Duodenal mucosa (tissue), 2 donors: ENCODE results near the gene PLBD2.

Experiments used
- H3K27ac ChIP-seq: one replicate; pipeline ENCODE4 v1.7.0; 2013; ENCODE audit warnings: low read depth, low read length
- H3K27me3 ChIP-seq, 2 donors: one replicate each; pipeline ENCODE4 v1.7.0; 2013; ENCODE audit warnings: low read length in 2 of 2, control low read depth in 1 of 2; ENCODE audit not compliant: insufficient read depth in 2 of 2, control insufficient read depth in 1 of 2
- H3K36me3 ChIP-seq, 2 donors: one replicate each; pipeline ENCODE4 v1.7.0; 2013; ENCODE audit warnings: low read length in 2 of 2, control low read depth in 1 of 2; ENCODE audit not compliant: insufficient read depth in 2 of 2, control insufficient read depth in 1 of 2
- H3K4me1 ChIP-seq, 2 donors: one replicate each; pipeline ENCODE4 v1.7.0; 2013; ENCODE audit warnings: low read length in 2 of 2, control low read depth in 1 of 2; ENCODE audit not compliant: insufficient read depth in 2 of 2, control insufficient read depth in 1 of 2
- H3K4me3 ChIP-seq, 2 donors: one replicate each; pipeline ENCODE4 v1.7.0; 2013; ENCODE audit warnings: low read length in 2 of 2, low read depth in 1 of 2
- H3K9ac ChIP-seq, 2 donors: one replicate each; pipeline ENCODE4 v1.7.0; 2013; ENCODE audit warnings: low read length in 2 of 2, low read depth in 1 of 2
- H3K9me3 ChIP-seq, 2 donors: one replicate each; pipeline ENCODE4 v1.7.0; 2013; ENCODE audit warnings: low read length in 2 of 2, control low read depth in 1 of 2; ENCODE audit not compliant: control insufficient read depth in 1 of 2

Gene PLBD2

DNA sequence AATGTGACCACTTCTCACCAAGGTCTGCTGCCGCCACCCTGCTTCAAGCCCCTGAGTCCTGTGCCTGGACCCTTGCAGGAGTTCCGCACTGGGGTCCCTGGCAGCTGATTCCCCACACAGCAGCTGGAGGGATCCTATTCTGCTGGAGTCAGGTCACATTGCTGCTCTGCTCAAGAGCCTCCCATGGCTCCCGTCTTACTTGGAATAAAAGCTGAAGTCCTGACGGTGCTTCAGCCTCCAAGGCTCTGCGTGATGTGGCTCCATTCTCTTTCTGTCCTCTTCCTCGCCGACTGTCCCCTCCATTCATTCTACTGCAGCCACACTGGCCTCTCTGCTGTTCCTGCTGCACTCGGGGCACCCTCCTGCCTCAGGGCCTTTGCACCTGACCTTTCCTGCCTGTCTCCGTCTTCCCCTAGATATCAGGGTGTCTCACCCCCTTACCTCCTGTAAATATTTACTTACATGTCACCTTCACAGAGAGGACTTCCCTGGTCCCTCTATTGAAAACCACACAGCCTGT is 56.2 kb downstream of the PLBD2 start:
- Histone ChIP-seq H3K27me3 (peaks cover 0 to 4% of the 10 kb centered on the region in 2 donors), H3K9me3 (no peaks in the 10 kb centered on the region), H3K4me3 (no peak overlapping the region), H3K9ac (no peak overlapping the region), H3K4me1 (peaks cover 5 to 6% of the 10 kb centered on the region in 2 donors), H3K27ac (no peak overlapping the region), H3K36me3 (no peaks in the 10 kb centered on the region)

DNA sequence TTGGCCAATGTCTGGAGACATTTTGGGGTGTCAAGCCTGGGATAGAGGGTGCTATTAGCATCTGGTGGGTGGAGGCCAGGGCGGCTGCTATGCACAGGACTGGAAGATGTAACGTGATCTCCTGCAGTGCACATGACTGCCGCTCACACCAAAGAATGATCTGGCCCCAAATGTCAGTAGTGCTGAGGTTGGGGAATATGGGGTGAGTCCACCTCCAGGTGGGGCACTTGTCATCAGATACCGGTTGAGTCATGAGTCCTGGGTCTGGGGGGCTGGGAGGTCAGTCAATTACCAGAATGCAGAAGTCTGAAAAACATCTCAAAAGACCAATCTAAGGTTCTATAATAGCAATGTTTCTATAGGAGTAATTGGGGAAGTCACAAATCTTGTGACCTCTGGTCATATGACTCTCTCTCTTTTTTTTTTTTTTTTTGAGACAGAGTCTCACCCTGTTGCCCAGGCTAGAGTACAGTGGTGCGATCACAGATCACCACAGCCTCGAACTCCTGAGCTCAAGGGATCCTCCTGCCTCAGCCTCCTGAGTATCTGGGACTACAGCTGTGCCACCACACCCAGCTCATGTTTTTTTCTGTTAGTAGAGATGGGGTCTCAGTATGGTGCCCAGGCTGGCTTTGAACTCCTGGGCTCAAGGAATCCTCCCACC is 57.8 kb downstream of the PLBD2 start:
- no peaks in the 10 kb centered on the region for H3K36me3 ChIP-seq
- H3K9ac ChIP-seq, result no peak overlapping the region
- H3K27ac ChIP-seq, result no peak overlapping the region
- peaks cover 5 to 15% of the 10 kb centered on the region in 2 donors for H3K4me1 ChIP-seq
- no peak overlapping the region for H3K4me3 ChIP-seq
- no peaks in the 10 kb centered on the region for H3K9me3 ChIP-seq
- no peaks in the 10 kb centered on the region for H3K27me3 ChIP-seq

DNA sequence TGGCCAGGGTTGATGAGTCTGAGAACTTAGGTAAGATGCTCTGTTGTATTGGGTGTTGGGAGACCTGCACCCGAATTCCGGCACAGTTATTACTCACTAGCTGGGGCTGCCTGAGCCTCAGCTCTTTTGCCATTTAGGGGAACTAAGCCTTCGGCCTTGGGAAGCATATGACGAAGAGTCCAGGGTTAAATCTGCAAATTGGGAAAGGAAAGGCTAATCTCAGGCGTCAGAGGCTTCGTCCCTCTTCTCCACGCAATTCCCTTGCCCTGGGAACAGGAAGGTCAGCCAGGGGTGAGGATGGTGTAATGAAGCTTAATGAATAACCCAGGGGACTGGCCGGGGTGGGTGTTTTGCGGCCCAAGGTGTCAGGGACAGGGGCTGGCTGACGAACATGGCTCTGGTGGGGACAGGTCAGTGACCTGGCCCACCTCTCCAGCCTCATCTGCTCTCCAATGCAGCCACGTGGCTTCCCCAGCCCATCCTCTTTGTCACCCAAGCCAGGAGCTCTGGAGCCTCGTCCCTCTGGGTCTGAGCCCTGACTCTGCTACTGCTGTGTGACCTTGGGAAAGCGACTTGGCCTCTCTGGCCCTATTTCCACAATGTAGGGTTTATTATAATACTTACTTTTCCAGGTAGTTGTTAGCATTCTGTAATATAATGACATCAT is 60.0 kb downstream of the PLBD2 start:
- Histone ChIP-seq H3K9me3 (no peaks in the 10 kb centered on the region), H3K27ac (no peak overlapping the region), H3K27me3 (no peaks in the 10 kb centered on the region), H3K9ac (no peak overlapping the region), H3K36me3 (no peaks in the 10 kb centered on the region), H3K4me3 (no peak overlapping the region), H3K4me1 (peaks cover 5 to 34% of the 10 kb centered on the region in 2 donors)

DNA sequence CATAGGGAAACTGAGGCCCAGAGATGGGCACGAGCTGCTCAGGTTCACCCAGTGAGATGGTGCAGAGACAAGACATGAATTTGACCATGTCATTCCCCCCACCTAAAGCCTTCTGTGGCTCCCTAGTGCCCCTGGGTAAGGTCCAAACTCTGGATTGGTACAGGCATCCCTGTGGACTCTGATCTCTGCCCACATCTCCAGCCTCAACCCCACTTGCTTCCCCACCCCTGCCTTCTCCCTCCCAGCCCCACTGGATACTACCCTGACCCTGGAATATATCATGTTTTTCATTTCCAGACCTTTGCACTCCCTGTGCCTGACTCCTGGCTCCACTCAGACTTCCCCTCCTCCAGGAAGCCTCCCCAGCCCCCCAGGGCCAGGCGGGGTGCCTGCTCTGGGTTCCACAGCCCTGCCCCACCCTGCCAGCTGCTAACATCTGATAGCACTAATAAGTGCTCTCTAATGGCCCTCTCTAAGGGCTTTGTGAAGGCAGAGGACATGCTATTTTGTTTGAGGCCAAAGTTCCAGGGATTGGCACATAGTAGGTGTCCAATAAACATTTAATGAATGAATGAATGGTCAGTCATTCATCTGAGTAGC is 62.7 kb downstream of the PLBD2 start:
- H3K27me3 ChIP-seq, result no peaks in the 10 kb centered on the region
- no peaks in the 10 kb centered on the region for H3K36me3 ChIP-seq
- no peak overlapping the region for H3K4me3 ChIP-seq
- H3K9me3 ChIP-seq, result no peaks in the 10 kb centered on the region
- no peak overlapping the region for H3K9ac ChIP-seq
- peaks cover 8 to 38% of the 10 kb centered on the region in 2 donors for H3K4me1 ChIP-seq
- H3K27ac ChIP-seq, result no peak overlapping the region

DNA sequence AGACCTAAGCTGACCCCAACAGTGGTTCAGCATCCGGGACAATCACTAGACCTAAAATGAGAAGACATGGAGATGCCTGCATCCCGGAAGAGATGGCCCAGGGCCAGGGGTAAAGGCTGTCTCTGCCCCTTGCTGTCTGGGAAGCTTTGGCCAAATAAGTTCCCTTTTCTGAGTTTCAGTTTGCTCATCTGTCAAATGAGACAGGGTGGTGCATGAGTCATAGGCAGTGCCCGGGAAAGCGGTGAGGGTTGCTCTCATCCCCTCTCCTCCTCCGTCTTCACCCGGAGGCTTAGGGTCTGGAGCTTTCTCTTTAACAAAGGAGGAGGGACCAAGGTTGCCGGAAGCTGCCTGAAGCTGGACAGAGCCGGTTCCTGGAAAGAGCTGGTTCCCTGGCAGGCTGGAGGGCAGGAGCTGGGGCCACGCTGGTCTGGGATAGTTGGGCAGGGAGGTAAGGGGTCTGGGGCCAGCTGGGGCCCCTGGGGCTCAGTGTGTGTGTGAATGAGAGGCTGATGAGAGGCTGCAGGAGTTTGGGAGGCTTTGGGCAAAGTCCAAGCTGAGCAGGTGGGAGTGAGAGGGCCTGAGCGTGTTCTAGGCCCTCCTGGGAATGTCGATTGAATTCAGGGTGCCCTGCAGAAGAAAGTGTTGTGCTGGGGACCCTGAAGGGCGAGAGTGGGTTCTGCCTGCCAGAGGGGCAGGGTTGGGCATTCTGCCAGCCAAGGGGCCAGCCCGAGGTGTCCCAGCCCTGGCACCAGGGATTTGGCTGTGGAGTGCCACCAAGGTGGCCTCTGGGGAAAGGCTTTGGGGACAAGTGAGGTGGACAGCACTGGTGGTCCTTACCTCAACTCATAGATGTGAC is 63.9 kb downstream of the PLBD2 start, which contains the start of gene SDSL:
Gene SDSL (plus strand): TSS at position 351 of the 856 bp plus-strand sequence. CDS start 5,603 bp downstream, outside the sequence.
- Histone ChIP-seq H3K4me1 (peaks cover 8 to 38% of the 10 kb centered on the region in 2 donors), H3K9ac (peak within 1 kb of the TSS; percentile 84 to 99), H3K27me3 (no peaks in the 10 kb centered on the region), H3K4me3 (peak within 1 kb of the TSS; percentile 83 to 89), H3K9me3 (no peaks in the 10 kb centered on the region), H3K27ac (peak within 1 kb of the TSS; percentile 44), H3K36me3 (no peaks in the 10 kb centered on the region)

DNA sequence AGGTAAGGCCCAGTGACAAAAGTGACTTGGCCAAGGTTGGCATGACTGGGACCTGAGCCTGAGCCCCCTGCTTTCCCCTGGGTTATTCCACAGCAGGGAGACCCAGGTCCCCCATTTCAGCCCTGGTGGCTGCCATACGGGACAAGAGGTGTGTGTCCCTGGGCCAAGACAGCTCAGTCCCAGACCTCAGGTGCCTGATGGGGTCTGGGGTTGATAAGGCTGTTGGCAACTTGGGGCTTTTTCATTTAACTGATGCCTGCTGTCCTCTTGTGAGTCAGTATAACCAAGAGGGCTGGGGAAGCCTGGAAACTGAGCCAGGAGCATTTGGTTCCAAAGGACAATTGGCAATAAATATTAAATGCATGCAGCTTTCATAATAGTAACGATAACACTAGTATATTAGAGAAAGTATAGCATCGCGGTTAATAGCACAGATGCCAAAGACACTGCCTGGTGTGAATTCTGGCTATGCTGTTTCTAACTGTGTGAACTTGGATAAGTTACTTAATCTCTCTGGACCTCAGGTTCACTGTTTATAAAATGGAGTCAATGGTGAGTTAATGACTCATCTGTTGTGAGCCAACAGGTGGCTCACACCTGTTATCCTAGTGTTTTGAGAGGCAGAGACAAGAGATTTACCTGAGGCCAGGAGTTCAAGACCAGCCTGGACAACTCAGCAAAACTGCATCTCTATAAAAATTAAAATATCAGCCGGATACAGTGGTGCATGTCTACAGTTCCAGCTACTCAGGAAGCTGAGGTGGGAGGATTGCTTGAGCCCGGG is 64.7 kb downstream of the PLBD2 start:
- Histone ChIP-seq H3K36me3 (no peaks in the 10 kb centered on the region), H3K27me3 (no peaks in the 10 kb centered on the region), H3K9ac (peak overlapping the region; percentile 84 to 99), H3K4me1 (peaks cover 8 to 38% of the 10 kb centered on the region in 2 donors), H3K4me3 (peak overlapping the region; percentile 83 to 89), H3K9me3 (no peaks in the 10 kb centered on the region), H3K27ac (peak overlapping the region; percentile 44)

DNA sequence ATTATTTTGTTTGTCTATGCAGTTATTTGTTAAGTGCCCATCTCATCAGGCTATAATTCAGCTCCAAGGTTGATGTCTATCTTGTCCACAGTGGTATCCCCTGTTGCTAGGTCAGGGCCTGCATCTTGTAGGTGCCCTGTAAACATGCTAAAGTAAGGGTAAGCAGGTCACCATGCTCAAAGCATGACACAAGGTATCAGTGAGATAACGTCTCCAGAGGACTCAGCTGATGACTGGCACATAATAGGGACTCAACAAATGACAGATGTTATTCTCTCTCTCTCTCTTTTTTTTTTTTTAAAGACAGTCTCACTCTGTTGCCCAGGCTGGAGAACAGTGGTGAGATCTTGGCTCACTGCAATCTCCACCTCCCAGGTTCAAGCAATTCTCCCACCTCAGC is 66.1 kb downstream of the PLBD2 start:
- Histone ChIP-seq H3K27ac (no peak overlapping the region), H3K9ac (no peak overlapping the region), H3K27me3 (no peaks in the 10 kb centered on the region), H3K36me3 (no peaks in the 10 kb centered on the region), H3K4me1 (peaks cover 3 to 31% of the 10 kb centered on the region in 2 donors), H3K9me3 (no peaks in the 10 kb centered on the region), H3K4me3 (no peak overlapping the region)

DNA sequence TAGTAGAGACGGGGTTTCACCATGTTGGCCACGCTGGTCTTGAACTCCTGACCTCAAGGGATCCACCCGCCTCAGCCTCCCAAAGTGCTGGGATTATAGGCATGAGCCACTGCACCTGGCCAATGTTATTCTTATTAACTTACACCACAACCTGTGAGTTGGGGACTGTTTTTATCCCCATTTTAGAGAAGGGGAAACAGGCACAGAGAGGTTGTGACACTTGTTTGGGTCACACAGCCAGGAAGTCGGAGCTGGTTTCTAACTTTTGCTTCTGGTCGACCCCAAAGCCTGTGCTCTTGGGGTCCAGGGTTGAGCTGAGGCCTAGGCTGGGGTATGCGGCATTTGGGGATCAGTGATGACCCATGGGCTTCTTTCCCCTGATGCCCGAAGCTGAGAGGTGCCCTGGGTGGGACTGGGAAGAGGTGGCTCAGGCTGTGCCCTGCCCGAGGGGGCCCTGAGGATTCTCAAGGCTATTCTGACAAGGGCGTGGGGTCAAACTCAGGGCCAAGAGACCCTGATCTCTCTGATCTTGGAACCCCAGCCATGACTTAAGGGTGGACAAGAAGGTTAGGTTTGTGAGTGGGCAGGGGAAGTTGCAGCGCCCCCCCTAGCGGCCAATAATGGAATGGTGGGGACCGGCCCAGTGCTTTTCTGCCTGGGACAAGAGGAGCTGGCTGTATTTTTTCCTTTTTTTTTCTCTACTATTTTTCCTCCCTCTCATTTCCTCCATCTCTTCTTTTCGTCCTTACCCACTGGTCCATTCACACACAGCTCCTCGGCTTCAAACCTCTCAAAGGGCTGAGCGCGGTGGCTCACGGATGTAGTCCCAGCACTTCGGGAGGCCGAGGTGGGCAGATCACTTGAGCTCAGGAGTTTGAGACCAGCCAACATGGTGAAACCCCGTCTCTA is 66.8 kb downstream of the PLBD2 start:
- peaks cover 3 to 31% of the 10 kb centered on the region in 2 donors for H3K4me1 ChIP-seq
- H3K36me3 ChIP-seq, result no peaks in the 10 kb centered on the region
- H3K4me3 ChIP-seq, result no peak overlapping the region
- H3K9ac ChIP-seq, result no peak overlapping the region
- H3K27ac ChIP-seq, result no peak overlapping the region
- no peaks in the 10 kb centered on the region for H3K9me3 ChIP-seq
- H3K27me3 ChIP-seq, result no peaks in the 10 kb centered on the region
